IPS-11a (cell line): ENCODE measurements around the gene ARMC9.
"Not testable (repeated sequence)": the region's sequence is repeated elsewhere in the genome, so short reads cannot be mapped to it uniquely, and the experiment has no call there.

Source experiments
- H3K4me3 ChIP-seq: one replicate; pipeline ENCODE4 v1.5.1; 2013; ENCODE audit warnings: low read depth, low read length, control low read depth

Gene ARMC9

GRCh38 chr2:231394211-231395141 is 196.0 kb downstream of the ARMC9 start:
- no peak overlapping the region for H3K4me3 ChIP-seq

GRCh38 chr2:231395188-231396057 is 197.0 kb downstream of the ARMC9 start, which contains the start of gene B3GNT7:
B3GNT7 (plus strand) TSS chr2:231395710; CDS start chr2:231395804, 94 bp downstream.
- H3K4me3 ChIP-seq = peak within 1 kb of the TSS; percentile 45

GRCh38 chr2:231396058-231396821 is 197.8 kb downstream of the ARMC9 start:
- peak overlapping the region; percentile 45 for H3K4me3 ChIP-seq

GRCh38 chr2:231397011-231397927 is 198.8 kb downstream of the ARMC9 start:
- no peak overlapping the region for H3K4me3 ChIP-seq

GRCh38 chr2:231397928-231398294 is 199.5 kb downstream of the ARMC9 start:
- no peak overlapping the region for H3K4me3 ChIP-seq

- H3K4me3 ChIP-seq = no peak overlapping the region
These were observed 200.2 kb downstream of the ARMC9 start for GRCh38 chr2:231398585-231398984.

GRCh38 chr2:231399046-231399852 is 200.8 kb downstream of the ARMC9 start:
- H3K4me3 ChIP-seq = no peak overlapping the region

- no peak overlapping the region for H3K4me3 ChIP-seq
These were observed 201.6 kb downstream of the ARMC9 start for GRCh38 chr2:231399853-231400680.

GRCh38 chr2:231400681-231401080 is 202.2 kb downstream of the ARMC9 start:
- not testable (repeated sequence) for H3K4me3 ChIP-seq

GRCh38 chr2:231401101-231401500 is 202.7 kb downstream of the ARMC9 start:
- not testable (repeated sequence) for H3K4me3 ChIP-seq

- H3K4me3 ChIP-seq = not testable (repeated sequence)
These were observed 205.2 kb downstream of the ARMC9 start for GRCh38 chr2:231403421-231404182.

- not testable (repeated sequence) for H3K4me3 ChIP-seq
These were observed 205.8 kb downstream of the ARMC9 start for GRCh38 chr2:231404183-231404578.

GRCh38 chr2:231405601-231406367 is 207.4 kb downstream of the ARMC9 start:
- H3K4me3 ChIP-seq = not testable (repeated sequence)

- not testable (repeated sequence) for H3K4me3 ChIP-seq
These were observed 209.3 kb downstream of the ARMC9 start for GRCh38 chr2:231407686-231408085.

GRCh38 chr2:231408304-231408703 is 209.9 kb downstream of the ARMC9 start:
- not testable (repeated sequence) for H3K4me3 ChIP-seq

- H3K4me3 ChIP-seq = no peak overlapping the region
These were observed 211.3 kb downstream of the ARMC9 start for GRCh38 chr2:231409776-231410175.
